DND-41 (cell line): Measurements from ENCODE around the gene SNORC.

ENCODE experiments used
- EZH2 ChIP-seq: IDR thresholded peaks from 3 replicates; pipeline ENCODE4 v1.6.1; 2012; ENCODE audit warnings: borderline replicate concordance, low read depth, mild to moderate bottlenecking, moderate library complexity, low read length, inconsistent platforms; ENCODE audit not compliant: severe bottlenecking
- TF ChIP-seq, protein P1 (sequence below): IDR thresholded peaks from 2 replicates; pipeline ENCODE4 v1.5.1; 2012; ENCODE audit warnings: borderline replicate concordance, low read length, moderate library complexity, mild to moderate bottlenecking; ENCODE audit not compliant: poor library complexity, severe bottlenecking; ENCODE audit errors: extremely low read depth

- TF ChIP-seq, protein P1, sequence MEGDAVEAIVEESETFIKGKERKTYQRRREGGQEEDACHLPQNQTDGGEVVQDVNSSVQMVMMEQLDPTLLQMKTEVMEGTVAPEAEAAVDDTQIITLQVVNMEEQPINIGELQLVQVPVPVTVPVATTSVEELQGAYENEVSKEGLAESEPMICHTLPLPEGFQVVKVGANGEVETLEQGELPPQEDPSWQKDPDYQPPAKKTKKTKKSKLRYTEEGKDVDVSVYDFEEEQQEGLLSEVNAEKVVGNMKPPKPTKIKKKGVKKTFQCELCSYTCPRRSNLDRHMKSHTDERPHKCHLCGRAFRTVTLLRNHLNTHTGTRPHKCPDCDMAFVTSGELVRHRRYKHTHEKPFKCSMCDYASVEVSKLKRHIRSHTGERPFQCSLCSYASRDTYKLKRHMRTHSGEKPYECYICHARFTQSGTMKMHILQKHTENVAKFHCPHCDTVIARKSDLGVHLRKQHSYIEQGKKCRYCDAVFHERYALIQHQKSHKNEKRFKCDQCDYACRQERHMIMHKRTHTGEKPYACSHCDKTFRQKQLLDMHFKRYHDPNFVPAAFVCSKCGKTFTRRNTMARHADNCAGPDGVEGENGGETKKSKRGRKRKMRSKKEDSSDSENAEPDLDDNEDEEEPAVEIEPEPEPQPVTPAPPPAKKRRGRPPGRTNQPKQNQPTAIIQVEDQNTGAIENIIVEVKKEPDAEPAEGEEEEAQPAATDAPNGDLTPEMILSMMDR, result no peak
- TF ChIP-seq EZH2, result no peak
Measured at GRCh38 chr2:232876978-232877441, 6.9 kb downstream of the SNORC start.
